Hematopoietic multipotent progenitor cell treated with erythropoietin and hydrocortisone succinate and interleukin-3 and kit ligand, for 4 days (in vitro differentiated cells): ENCODE results near the gene MAN2C1.
"Not testable (repeated sequence)": the region's sequence is repeated elsewhere in the genome, so short reads cannot be mapped to it uniquely, and the experiment has no call there.

ENCODE experiments used
- DNase-seq: peaks from one replicate; pipeline ENCODE4 v3.0.0-alpha.2; 2015

MAN2C1 gene

GRCh38 chr15:75367913-75368688 is at the start of gene MAN2C1:
TSS of gene MAN2C1 (minus strand) at chr15:75368607. CDS start at chr15:75368583, 24 bp downstream.
- DNase-seq, result peak; percentile 98

- DNase-seq, result peak; percentile 6
Measured at GRCh38 chr15:75416584-75416983, 48.2 kb upstream of the MAN2C1 start.

- DNase-seq, result no peak
Measured at GRCh38 chr15:75410196-75410595, 41.8 kb upstream of the MAN2C1 start.

GRCh38 chr15:75407083-75407482 is 38.7 kb upstream of the MAN2C1 start:
- DNase-seq, result no peak

GRCh38 chr15:75403892-75404291 is 35.5 kb upstream of the MAN2C1 start:
- no peak for DNase-seq

GRCh38 chr15:75397494-75397893 is 29.1 kb upstream of the MAN2C1 start:
- DNase-seq, result no peak

GRCh38 chr15:75389791-75390382 is 21.5 kb upstream of the MAN2C1 start:
- DNase-seq, result no peak

- not testable (repeated sequence) for DNase-seq
Measured at GRCh38 chr15:75383986-75384385, 15.6 kb upstream of the MAN2C1 start.

GRCh38 chr15:75380773-75381172 is 12.4 kb upstream of the MAN2C1 start:
- no peak for DNase-seq

GRCh38 chr15:75371901-75372688 is 3.7 kb upstream of the MAN2C1 start:
- no peak for DNase-seq

- DNase-seq, result no peak
Measured at GRCh38 chr15:75371486-75371885, 3.1 kb upstream of the MAN2C1 start.

- DNase-seq, result no peak
Measured at GRCh38 chr15:75369897-75370581, 1.6 kb upstream of the MAN2C1 start.

GRCh38 chr15:75368689-75369239 is 357 bp upstream of the MAN2C1 start:
- DNase-seq, result peak; percentile 32

GRCh38 chr15:75367406-75367912 is 948 bp downstream of the MAN2C1 start:
- no peak for DNase-seq

- peak; percentile 51 for DNase-seq
Measured at GRCh38 chr15:75367006-75367405, 1.4 kb downstream of the MAN2C1 start.

GRCh38 chr15:75366163-75366562 is 2.2 kb downstream of the MAN2C1 start:
- DNase-seq, result no peak

GRCh38 chr15:75364881-75365280 is 3.5 kb downstream of the MAN2C1 start:
- no peak for DNase-seq

- DNase-seq, result no peak
Measured at GRCh38 chr15:75363786-75364185, 4.6 kb downstream of the MAN2C1 start.

- peak; percentile 27 for DNase-seq
Measured at GRCh38 chr15:75362642-75363249, 5.7 kb downstream of the MAN2C1 start.

- DNase-seq, result no peak
Measured at GRCh38 chr15:75361989-75362641, 6.3 kb downstream of the MAN2C1 start.

GRCh38 chr15:75361361-75361988 is 6.9 kb downstream of the MAN2C1 start:
- no peak for DNase-seq
